KMS-11 (cell line): Measurements from ENCODE around the gene FOXP1.

ENCODE experiments used
- H2AFZ ChIP-seq: fragments of 200-600 bp; sonication (generic); 2 replicates; pipeline ENCODE4 v1.6.1; 2016; ENCODE audit warnings: antibody characterized with exemption, mixed run types, low read depth
- H3K27ac ChIP-seq: fragments of 200-600 bp; sonication (generic); 2 replicates; pipeline ENCODE4 v1.6.1; 2016; ENCODE audit warnings: mild to moderate bottlenecking, mixed run types
- H3K27me3 ChIP-seq: fragments of 200-600 bp; sonication (generic); 2 replicates; pipeline ENCODE4 v1.6.1; 2017; ENCODE audit warnings: mild to moderate bottlenecking, low read depth, mixed run types, moderate library complexity; ENCODE audit not compliant: insufficient read depth
- H3K36me3 ChIP-seq: fragments of 200-600 bp; sonication (generic); 2 replicates; pipeline ENCODE4 v1.6.1; 2017; ENCODE audit warnings: mild to moderate bottlenecking, mixed run types; ENCODE audit not compliant: insufficient read depth
- H3K4me1 ChIP-seq: fragments of 200-600 bp; sonication (generic); 2 replicates; pipeline ENCODE4 v1.6.1; 2016; ENCODE audit warnings: mild to moderate bottlenecking, low read depth, mixed run types; ENCODE audit not compliant: poor library complexity, severe bottlenecking
- H3K4me2 ChIP-seq: fragments of 200-600 bp; sonication (generic); 2 replicates; pipeline ENCODE4 v1.7.0; 2016; ENCODE audit warnings: mild to moderate bottlenecking, mixed run types
- H3K4me3 ChIP-seq: fragments of 200-600 bp; sonication (generic); IDR thresholded peaks from 2 replicates; pipeline ENCODE4 v1.6.1; 2017; ENCODE audit warnings: low read depth, low read length, mixed read lengths; ENCODE audit not compliant: insufficient read depth
- H3K79me2 ChIP-seq: fragments of 200-600 bp; sonication (generic); 2 replicates; pipeline ENCODE4 v1.6.1; 2016; ENCODE audit warnings: low read depth, mixed run types; ENCODE audit not compliant: insufficient read depth
- H3K9ac ChIP-seq: fragments of 200-600 bp; sonication (generic); 2 replicates; pipeline ENCODE4 v1.6.1; 2016; ENCODE audit warnings: mild to moderate bottlenecking, mixed run types
- H4K20me1 ChIP-seq: fragments of 200-600 bp; sonication (generic); 2 replicates; pipeline ENCODE4 v1.6.1; 2016; ENCODE audit warnings: mild to moderate bottlenecking, mixed run types; ENCODE audit not compliant: insufficient read depth
- TF ChIP-seq, protein P1 (sequence below): fragments of 200-600 bp; sonication (generic); conservative IDR thresholded peaks from 2 replicates; pipeline ENCODE4 v1.6.1; 2017; ENCODE audit warnings: low read depth, mild to moderate bottlenecking, antibody characterized with exemption, low read length, moderate library complexity, mixed read lengths

Gene FOXP1

DNA sequence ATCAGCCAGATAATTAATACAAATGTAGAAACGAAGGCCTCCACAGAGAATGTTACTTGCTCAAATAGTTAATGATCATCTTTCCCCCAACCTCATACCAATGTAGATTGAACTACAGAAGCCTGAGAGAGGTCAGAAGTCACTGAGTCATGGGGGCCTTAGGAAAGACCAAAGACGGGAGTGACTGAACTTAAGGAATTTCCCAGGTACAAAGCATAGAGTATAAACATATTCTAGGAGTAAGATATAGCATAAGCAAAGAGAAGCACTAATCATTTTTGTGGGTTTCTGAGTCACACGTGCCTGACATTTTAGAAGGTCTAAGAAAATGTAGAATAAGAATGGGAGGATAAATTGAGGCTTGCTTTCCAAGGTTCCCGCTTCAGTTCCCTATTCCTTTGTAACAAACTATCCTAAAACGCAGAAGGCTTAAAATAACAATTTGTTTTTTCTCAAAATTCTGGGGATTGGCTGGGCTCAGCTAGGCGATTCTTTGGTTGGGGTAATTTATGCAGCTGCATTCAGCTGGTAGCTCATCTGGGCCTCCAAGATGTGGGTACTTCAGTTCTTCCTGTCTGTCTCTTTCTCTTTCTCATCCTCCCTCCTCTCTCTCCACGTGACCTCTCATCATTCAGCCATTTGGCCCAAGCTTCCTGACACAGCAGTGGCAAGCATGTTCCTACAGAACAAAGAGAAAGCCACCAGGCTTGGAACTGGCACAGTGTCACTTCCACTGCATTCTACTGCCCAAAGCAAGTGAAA is 422.6 kb downstream of the FOXP1 start:
- Histone ChIP-seq H3K9ac (no peak overlapping the region), H3K79me2 (no peaks in the 10 kb centered on the region), H2AFZ (no peak overlapping the region), H3K27me3 (no peaks in the 10 kb centered on the region), H3K4me3 (no peak overlapping the region), H3K27ac (no peak overlapping the region), H3K4me2 (no peak overlapping the region), H3K4me1 (no peaks in the 10 kb centered on the region), H3K36me3 (no peaks in the 10 kb centered on the region), H4K20me1 (no peaks in the 10 kb centered on the region)
- TF ChIP-seq, protein P1, sequence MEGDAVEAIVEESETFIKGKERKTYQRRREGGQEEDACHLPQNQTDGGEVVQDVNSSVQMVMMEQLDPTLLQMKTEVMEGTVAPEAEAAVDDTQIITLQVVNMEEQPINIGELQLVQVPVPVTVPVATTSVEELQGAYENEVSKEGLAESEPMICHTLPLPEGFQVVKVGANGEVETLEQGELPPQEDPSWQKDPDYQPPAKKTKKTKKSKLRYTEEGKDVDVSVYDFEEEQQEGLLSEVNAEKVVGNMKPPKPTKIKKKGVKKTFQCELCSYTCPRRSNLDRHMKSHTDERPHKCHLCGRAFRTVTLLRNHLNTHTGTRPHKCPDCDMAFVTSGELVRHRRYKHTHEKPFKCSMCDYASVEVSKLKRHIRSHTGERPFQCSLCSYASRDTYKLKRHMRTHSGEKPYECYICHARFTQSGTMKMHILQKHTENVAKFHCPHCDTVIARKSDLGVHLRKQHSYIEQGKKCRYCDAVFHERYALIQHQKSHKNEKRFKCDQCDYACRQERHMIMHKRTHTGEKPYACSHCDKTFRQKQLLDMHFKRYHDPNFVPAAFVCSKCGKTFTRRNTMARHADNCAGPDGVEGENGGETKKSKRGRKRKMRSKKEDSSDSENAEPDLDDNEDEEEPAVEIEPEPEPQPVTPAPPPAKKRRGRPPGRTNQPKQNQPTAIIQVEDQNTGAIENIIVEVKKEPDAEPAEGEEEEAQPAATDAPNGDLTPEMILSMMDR = no peak

DNA sequence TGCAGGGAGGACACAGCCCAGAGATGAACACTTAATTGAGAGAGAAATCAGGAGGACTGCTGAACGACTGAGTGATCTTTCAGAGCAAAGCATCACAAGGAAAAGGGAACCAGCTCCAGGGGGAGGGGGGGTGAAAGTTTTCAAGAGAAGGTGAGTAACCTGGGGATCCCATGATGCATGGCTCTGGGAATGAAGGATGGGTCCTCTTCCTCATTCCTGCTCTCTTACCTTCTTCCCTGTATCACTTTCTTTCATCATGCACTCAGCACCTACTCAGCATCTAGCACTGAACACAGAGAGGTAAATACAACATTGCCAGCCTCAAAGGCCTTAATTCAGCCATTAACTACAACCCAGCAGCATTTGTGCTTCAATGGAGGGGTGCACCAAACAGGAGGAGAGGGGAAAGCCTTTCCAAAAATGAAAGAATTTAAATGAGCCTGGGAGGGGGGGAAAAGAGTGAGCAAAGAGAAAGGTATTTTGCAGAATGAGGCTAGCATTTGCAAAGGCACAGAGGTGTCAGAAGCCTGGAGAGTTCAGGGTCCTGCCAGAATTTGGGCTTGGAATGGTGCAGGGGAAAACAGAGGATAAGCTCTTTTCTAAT is 427.4 kb downstream of the FOXP1 start:
- Histone ChIP-seq H3K9ac (no peak overlapping the region), H3K4me3 (no peak overlapping the region), H3K27ac (no peak overlapping the region), H4K20me1 (no peaks in the 10 kb centered on the region), H2AFZ (no peak overlapping the region), H3K27me3 (no peaks in the 10 kb centered on the region), H3K79me2 (no peaks in the 10 kb centered on the region), H3K4me2 (no peak overlapping the region), H3K4me1 (peaks cover 15% of the 10 kb centered on the region), H3K36me3 (no peaks in the 10 kb centered on the region)
- TF ChIP-seq, protein P1 = no peak

DNA sequence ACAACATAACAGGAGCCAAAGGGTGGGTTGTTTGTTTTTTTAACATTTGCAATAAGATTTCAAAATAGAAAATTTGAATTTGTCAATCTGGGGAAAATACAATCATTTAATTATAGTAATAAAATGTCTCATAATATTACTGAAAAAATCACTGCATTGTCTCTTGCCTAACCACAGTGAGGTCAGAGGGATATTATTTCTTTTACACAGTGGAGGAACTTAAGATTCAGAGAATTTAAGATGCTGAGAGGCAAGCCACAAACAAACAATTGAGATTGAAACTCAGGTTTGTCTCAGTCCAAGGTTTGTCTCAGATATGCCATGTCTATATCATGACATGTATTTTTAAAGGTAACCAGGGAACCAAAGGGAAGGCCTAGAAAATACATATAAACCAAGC is 428.7 kb downstream of the FOXP1 start:
- H3K36me3 ChIP-seq = no peaks in the 10 kb centered on the region
- H3K4me1 ChIP-seq = peaks cover 24% of the 10 kb centered on the region
- H4K20me1 ChIP-seq = no peaks in the 10 kb centered on the region
- no peak overlapping the region for H3K9ac ChIP-seq
- no peak overlapping the region for H3K4me2 ChIP-seq
- no peaks in the 10 kb centered on the region for H3K79me2 ChIP-seq
- no peak overlapping the region for H3K27ac ChIP-seq
- H3K27me3 ChIP-seq = no peaks in the 10 kb centered on the region
- TF ChIP-seq, protein P1 = no peak
- no peak overlapping the region for H3K4me3 ChIP-seq
- H2AFZ ChIP-seq = no peak overlapping the region

DNA sequence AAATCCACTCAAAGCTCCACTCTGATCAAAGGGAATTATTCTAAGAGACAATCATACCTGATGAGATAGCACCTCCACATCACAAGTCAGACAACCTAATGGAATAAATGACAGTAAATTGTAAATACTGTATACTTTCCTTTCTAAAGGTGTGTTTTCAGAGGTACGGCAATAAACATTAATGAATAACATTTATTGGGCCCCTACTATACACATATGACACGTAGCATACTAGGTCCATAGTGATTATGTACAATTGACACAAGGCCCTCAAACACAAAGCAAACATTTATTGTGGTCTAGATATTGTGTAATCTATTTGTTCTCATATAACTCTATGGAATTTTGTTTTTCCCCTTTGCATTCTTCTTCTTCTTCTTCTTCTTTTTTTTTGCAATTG is 429.8 kb downstream of the FOXP1 start:
- Histone ChIP-seq H3K4me3 (no peak overlapping the region), H3K27me3 (no peaks in the 10 kb centered on the region), H3K4me2 (no peak overlapping the region), H3K79me2 (no peaks in the 10 kb centered on the region), H2AFZ (no peak overlapping the region), H3K27ac (no peak overlapping the region), H4K20me1 (no peaks in the 10 kb centered on the region), H3K4me1 (peaks cover 25% of the 10 kb centered on the region), H3K36me3 (no peaks in the 10 kb centered on the region), H3K9ac (no peak overlapping the region)
- TF ChIP-seq, protein P1 = no peak
